Endothelial cell of umbilical vein (primary cell): Measurements from ENCODE around the gene MAML3.

Experiments
- CTCF ChIP-seq, 2 donors: IDR thresholded peaks; 1 replicate in 1 of 2; 2 replicates in 1 of 2; pipeline ENCODE4 v1.5.1; 2011; ENCODE audit warnings: low read length in 2 of 2, mild to moderate bottlenecking in 2 of 2, moderate library complexity in 2 of 2, control low read depth in 1 of 2, inconsistent platforms in 1 of 2, low read depth in 1 of 2; ENCODE audit not compliant: insufficient read depth in 1 of 2; ENCODE audit errors: extremely low read depth in 1 of 2
- GATA2 ChIP-seq: IDR thresholded peaks from 2 replicates; pipeline ENCODE4 v1.7.0; 2011; ENCODE audit warnings: low read depth, mild to moderate bottlenecking, moderate library complexity, mixed read lengths, low read length; ENCODE audit not compliant: insufficient read length, insufficient read depth
- POLR2AphosphoS5 ChIP-seq: IDR thresholded peaks from 2 replicates; pipeline ENCODE4 v1.6.1; 2012; ENCODE audit warnings: low read depth, mild to moderate bottlenecking, control low read depth, low read length, moderate library complexity; ENCODE audit not compliant: insufficient read depth

- TF ChIP-seq GATA2 (no peak), CTCF (IDR thresholded peaks at IDR 0.05; ENCODE audit: extremely low read depth in 1 of 2, insufficient read depth in 1 of 2, low read depth in 1 of 2, low read length in 2 of 2) (no peak), POLR2AphosphoS5 (no peak)
Measured at GRCh38 chr4:139878050-139878449, 275.9 kb downstream of the MAML3 start.
